ENCODE measurements around the gene COMMD3.

Gene COMMD3

GRCh38 chr10:22293747-22294404 lies 22.3 kb upstream of the COMMD3 start:
- TF ChIP-seq EZH2 (IDR thresholded peaks at IDR 0.05; ENCODE audit: borderline replicate concordance, low read depth, low read length, severe bottlenecking): no peak
- no peak for TF ChIP-seq CTCF (IDR thresholded peaks at IDR 0.05; ENCODE audit: borderline replicate concordance, extremely low read depth, low read length, poor library complexity, severe bottlenecking)
- Histone ChIP-seq H4K20me1 (ENCODE audit: insufficient read depth, low read length) (no peaks in the 10 kb centered on the region), H3K36me3 (ENCODE audit: insufficient read depth, low read length) (no peaks in the 10 kb centered on the region), H2AFZ (ENCODE audit: low read depth, low read length) (no peak overlapping the region), H3K4me1 (ENCODE audit: insufficient read depth, low read length) (no peaks in the 10 kb centered on the region), H3K27me3 (ENCODE audit: insufficient read depth, low read length, poor library complexity) (peaks cover 3% of the 10 kb centered on the region), H3K4me2 (ENCODE audit: insufficient read depth, low read length) (no peak overlapping the region), H3K9me3 (ENCODE audit: insufficient read depth, low read length, severe bottlenecking) (no peaks in the 10 kb centered on the region), H3K9ac (ENCODE audit: low read depth, low read length) (no peak overlapping the region), H3K79me2 (ENCODE audit: insufficient read depth, low read length) (no peaks in the 10 kb centered on the region), H3K27ac (ENCODE audit: low read length) (no peak overlapping the region), H3K4me3 (ENCODE audit: low read depth in 1 of 2, low read length in 2 of 2) (no peak overlapping the region)
- DNase-seq (no peak), ATAC-seq (ENCODE audit: insufficient read depth, low read depth) (no peak)

GRCh38 chr10:22294694-22295093 lies 21.5 kb upstream of the COMMD3 start:
- no peak overlapping the region for H3K4me2 ChIP-seq (ENCODE audit: insufficient read depth, low read length)
- TF ChIP-seq EZH2 (IDR thresholded peaks at IDR 0.05; ENCODE audit: borderline replicate concordance, low read depth, low read length, severe bottlenecking): no peak
- no peak for TF ChIP-seq CTCF (IDR thresholded peaks at IDR 0.05; ENCODE audit: borderline replicate concordance, extremely low read depth, low read length, poor library complexity, severe bottlenecking)
- no peak overlapping the region for H3K4me3 ChIP-seq (ENCODE audit: low read depth in 1 of 2, low read length in 2 of 2)
- ATAC-seq (ENCODE audit: insufficient read depth, low read depth): no peak
- no peaks in the 10 kb centered on the region for H3K79me2 ChIP-seq (ENCODE audit: insufficient read depth, low read length)
- DNase-seq: no peak
- no peak overlapping the region for H3K27ac ChIP-seq (ENCODE audit: low read length)
- H3K9me3 ChIP-seq (ENCODE audit: insufficient read depth, low read length, severe bottlenecking): no peaks in the 10 kb centered on the region
- H3K27me3 ChIP-seq (ENCODE audit: insufficient read depth, low read length, poor library complexity): peaks cover 3% of the 10 kb centered on the region
- no peak overlapping the region for H3K9ac ChIP-seq (ENCODE audit: low read depth, low read length)
- no peaks in the 10 kb centered on the region for H4K20me1 ChIP-seq (ENCODE audit: insufficient read depth, low read length)
- H2AFZ ChIP-seq (ENCODE audit: low read depth, low read length): no peak overlapping the region
- no peaks in the 10 kb centered on the region for H3K4me1 ChIP-seq (ENCODE audit: insufficient read depth, low read length)
- no peaks in the 10 kb centered on the region for H3K36me3 ChIP-seq (ENCODE audit: insufficient read depth, low read length)

GRCh38 chr10:22301193-22301592 lies 15.0 kb upstream of the COMMD3 start:
- Histone ChIP-seq H3K27ac (ENCODE audit: low read length) (no peak overlapping the region), H3K4me3 (ENCODE audit: low read depth in 1 of 2, low read length in 2 of 2) (no peak overlapping the region), H2AFZ (ENCODE audit: low read depth, low read length) (no peak overlapping the region), H3K9me3 (ENCODE audit: insufficient read depth, low read length, severe bottlenecking) (no peaks in the 10 kb centered on the region), H3K36me3 (ENCODE audit: insufficient read depth, low read length) (no peaks in the 10 kb centered on the region), H3K4me2 (ENCODE audit: insufficient read depth, low read length) (no peak overlapping the region), H3K27me3 (ENCODE audit: insufficient read depth, low read length, poor library complexity) (peaks cover 3% of the 10 kb centered on the region), H4K20me1 (ENCODE audit: insufficient read depth, low read length) (no peaks in the 10 kb centered on the region), H3K79me2 (ENCODE audit: insufficient read depth, low read length) (no peaks in the 10 kb centered on the region), H3K4me1 (ENCODE audit: insufficient read depth, low read length) (no peaks in the 10 kb centered on the region), H3K9ac (ENCODE audit: low read depth, low read length) (no peak overlapping the region)
- ATAC-seq (ENCODE audit: insufficient read depth, low read depth) (no peak), DNase-seq (no peak)
- TF ChIP-seq EZH2 (IDR thresholded peaks at IDR 0.05; ENCODE audit: borderline replicate concordance, low read depth, low read length, severe bottlenecking) (no peak), CTCF (IDR thresholded peaks at IDR 0.05; ENCODE audit: borderline replicate concordance, extremely low read depth, low read length, poor library complexity, severe bottlenecking) (no peak)

Measured in DND-41 (cell line).